GM19372 (cell line): ENCODE measurements around the gene TGM1.
"Not testable (repeated sequence)": the region's sequence is repeated elsewhere in the genome, so short reads cannot be mapped to it uniquely, and the experiment has no call there.

Source experiments
- ATAC-seq: cut with Tn5 transposase; IDR thresholded peaks from one replicate; pipeline ENCODE4 v1.9.1; 2021; ENCODE audit warnings: mild to moderate bottlenecking, low read depth, moderate library complexity; ENCODE audit not compliant: unreplicated experiment

TGM1 gene

DNA sequence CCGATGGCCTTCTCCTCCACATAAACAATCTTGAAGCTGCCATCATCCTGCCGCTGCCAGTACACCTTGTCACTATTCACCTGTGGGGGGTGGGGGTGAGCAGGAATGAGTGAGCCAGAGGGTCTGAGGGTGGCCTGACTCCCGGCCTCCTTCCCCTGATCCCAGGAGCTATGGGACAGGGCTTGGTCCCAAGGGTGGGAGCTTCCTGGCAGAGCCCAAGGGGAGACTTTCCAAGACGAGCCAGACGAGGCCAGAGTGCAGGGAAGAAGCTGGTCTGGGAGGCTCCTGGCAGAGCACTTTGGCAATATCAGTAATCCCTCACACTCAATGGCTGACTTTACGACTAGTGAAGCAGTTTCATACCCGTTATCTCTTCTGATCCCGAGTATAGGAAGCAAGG, 7.5 kb downstream of the TGM1 start:
- no peak for ATAC-seq

DNA sequence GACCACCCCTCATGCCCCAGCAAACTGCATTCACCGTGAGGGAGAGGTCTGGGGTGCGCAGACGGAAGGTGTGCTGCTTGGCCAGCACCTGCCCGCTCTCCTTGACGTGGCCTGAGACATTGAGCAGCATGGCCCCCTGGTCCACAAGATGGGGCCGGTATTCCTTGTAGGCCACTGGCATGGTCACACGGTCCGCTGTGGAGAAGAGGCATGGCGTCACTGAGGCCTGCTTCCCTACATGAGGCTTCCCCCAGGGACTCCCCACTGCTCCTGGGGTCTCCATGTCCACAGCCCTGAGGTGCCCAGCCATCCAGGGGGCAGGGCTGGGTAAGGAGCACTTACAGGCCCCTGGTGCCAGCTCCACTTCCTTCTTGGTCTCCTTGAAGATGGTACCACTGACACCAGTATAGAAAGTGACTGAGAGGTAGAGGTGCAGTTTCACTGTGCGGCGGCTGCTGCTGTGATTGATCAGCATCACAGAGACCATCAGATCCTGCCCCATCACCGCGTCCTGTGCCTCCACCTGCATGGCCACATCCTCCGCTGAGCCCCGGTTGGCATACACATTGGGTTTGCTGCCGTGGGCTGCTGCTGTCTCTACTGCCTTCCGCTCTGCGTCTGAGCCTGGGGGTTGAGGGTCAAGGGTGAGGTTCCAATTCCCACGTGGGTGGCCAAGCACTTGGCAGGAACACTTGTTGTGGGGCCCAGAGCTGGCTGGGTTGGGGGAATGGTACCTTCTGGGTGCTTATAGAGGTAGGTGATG, 8.2 kb downstream of the TGM1 start:
- ATAC-seq = no peak

DNA sequence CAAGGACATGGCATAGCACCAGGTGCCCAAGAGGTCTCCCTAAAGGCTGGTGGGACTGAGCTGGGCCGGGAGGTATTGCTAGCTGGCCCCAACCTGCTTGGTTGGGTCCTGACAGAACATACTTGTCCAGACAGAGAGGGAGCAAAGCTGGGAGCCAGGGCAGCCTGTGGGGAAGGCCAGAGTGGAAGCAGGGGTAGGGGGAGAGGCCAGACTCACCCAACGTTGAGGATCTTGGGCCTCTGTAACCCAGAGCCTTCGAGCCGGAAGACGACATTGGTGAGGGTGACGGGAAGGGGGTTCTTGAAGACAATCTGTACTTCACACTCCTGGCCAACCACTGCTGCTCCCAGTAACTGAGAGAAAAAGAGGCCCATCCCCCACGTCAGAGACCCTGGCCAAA, 9.0 kb downstream of the TGM1 start:
- no peak for ATAC-seq

DNA sequence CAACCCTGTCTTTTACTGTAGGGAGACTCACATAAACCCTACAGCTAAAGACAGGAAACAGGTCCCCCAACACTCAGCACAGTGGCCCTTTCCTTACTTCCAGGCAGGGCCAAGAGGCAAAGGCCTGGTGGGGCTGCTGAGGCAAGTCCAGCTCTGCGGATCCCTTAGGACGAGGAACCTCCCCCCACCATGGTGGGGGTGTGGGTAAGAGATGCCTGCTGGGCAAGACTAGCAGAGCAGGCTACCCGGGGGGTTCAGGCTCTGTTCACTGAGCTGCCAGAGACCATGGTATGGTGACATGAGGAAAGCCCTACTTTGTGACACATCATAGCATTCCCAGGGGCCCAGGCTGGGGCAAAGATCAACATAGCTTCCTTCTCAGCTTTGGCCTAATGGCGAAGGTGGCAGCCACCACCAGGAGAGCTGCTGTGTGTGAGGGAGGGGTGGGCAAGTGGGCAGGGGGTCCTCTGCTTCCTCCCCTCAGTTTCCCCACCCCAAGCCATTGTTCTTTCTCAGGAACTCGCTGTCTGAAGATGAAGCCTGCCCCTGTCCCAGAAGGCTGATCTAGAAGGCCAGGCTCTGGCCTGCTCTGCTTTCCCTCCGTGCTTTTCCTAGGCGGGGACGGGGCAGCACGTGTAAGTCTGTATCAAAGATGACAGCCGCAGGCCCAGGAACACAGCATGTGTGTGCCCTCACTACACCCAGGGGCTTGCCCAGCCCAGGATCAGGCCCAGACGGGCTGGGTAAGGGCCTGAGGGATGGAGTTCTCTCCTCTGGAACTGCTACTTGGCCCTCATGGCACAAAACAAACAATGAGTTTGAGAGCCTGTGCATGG, 10.5 kb downstream of the TGM1 start:
- ATAC-seq = no peak

DNA sequence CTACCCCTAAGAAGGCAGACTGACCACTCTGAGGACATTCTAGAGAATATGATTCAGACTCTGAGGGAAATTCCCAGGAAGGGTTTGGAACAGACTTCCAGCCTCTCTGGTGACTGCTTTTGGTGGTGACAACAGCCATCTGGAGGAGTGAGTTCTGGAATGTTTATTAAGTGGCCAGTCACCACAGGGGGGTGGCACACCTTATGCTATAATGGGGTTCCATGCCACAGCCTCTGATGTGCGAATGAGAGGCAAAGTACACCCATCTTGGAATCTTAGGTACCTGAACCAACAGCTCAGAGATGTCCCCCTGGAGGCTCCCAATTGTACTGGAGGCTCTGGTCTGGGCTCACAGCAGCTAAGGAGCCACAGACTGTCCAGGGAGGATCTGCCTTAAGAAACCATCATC, 11.1 kb downstream of the TGM1 start:
- ATAC-seq = no peak

DNA sequence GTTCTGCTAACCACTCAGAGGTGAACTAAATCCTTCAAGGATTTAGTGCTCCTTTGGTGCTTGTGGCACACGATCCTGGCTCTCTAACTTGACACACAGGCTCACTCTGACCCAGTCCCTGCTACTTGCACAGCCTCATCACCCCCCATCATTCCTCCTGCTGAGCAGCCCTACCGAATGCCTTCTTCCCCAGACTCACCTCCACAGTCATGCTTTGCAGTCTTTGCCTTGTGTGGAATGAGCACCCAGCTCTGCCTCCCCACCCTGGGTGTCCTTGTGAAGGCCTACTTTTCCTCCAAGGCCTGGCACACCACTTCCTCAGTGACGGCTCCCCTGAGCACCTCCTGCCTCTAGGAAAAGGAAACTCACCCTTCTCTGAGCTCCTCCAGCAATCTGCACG, 12.6 kb downstream of the TGM1 start:
- ATAC-seq = no peak

DNA sequence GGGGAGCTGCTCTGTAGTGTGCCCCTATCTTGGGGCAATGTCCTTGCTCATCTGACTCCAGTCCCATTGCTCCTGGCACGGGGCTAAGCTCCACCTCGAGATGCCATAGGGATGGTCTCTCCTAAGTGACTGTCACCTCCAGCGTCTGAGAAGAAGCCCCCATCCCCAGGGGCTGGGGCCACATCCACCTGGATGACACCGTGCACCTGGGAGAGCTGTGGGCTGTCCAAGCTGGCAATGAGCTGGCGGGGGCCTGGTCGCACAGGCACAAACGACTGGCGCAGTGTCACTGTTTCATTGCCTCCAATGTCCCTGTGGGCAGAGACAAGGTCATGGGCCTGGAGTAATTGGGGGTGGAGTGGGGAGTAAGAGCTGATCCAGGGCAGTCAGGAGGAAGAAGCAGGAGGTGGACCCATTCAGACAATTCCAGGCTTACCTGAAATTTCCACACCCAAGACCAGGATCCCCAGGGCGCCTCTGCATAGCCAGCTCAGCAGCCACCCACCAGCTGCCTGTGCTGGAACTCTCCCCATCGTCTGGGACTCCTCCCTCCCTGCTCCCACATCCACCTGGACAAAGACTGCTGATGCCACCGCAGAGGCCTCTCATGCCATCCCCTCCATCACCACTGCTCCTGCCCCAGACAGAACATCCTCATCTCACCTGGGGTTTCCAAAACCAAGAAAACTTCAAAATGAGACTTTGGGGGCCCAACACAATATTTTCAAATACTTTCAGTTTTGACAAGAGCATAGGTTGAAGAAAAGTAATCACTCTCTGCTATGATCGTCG, 13.6 kb downstream of the TGM1 start:
- ATAC-seq = no peak

DNA sequence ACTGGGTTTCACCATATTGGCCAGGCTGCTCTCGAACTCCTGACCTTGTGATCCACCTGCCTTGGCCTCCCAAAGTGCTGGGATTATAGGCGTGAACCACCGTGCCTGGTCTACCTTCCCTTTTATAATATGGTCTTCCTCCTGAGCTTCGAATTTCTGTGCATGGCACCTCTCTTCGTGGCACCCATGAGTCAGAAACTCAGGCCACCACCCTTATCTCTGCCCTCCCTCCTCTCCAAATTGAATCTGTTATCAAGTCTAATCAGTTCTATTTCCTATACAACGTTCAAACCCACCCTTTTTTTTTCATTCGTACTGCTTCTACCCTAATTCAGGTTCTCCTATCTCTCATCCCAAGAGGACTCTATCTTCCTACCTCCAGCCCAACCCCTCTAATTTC, 15.6 kb downstream of the TGM1 start:
- ATAC-seq = no peak

DNA sequence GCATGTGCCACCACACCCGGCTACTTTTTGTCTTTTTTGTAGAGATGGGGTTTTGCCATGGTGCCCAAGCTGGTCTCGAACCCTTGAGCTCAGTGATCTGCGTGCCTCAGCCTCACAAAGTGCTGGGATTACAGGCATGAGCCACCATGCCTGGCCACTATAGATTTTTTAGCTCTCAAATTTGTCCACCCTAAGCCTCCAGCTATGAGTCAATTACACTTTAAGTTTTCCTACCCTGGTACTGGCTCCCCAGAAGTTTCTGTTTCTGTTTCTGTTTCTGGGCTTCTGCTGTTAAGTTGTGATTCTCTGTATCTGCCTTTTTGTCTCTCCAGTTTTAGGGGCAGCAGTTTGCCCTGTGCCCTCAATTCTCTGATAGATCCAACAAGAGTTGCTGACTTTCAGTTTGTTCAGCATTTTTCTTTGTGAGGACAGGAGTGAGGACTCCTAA, 16.2 kb downstream of the TGM1 start:
- ATAC-seq = no peak

DNA sequence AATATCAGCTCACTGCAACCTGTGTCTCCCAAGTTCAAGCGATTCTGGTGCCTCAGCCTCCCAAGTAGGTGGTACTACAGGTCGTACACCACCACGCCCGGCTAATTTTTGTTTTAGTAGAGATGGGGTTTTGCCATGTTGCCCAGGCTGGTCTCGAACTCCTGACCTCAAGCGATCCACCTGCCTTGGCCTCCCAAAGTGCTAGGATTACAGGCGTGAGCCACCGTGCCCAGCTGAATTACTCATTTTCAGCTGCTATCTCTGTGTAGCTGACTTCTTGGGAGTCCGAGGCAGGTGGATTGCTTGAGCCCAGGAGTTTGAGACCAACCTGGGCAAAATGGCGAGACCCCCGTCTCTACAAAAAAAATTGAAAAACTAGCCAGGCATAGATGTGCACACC, 17.6 kb downstream of the TGM1 start:
- not testable (repeated sequence) for ATAC-seq

DNA sequence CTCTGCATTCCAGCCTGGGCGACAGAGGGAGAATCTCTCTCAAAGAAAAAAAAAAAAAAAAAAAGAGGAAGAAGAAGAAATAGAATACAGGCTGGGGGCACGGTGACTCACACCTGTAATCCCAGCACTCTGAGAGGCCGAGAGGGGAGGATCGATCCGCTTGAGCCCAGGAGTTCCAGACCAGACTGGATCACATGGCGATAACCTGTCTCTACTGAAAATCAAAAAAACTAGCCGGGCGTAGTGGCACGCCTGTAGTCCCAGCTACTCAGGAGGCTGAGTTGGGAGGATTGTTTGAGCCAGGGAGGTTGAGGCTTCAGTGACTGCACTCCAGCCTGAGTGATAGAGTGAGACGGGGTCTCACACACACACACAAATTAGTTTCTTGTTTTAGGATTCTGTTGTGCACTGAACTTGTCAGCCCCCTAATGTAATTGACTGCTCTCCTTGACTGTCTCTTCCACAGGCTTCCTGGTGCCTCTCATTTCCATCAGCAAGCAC, 19.6 kb downstream of the TGM1 start:
- ATAC-seq = no peak

DNA sequence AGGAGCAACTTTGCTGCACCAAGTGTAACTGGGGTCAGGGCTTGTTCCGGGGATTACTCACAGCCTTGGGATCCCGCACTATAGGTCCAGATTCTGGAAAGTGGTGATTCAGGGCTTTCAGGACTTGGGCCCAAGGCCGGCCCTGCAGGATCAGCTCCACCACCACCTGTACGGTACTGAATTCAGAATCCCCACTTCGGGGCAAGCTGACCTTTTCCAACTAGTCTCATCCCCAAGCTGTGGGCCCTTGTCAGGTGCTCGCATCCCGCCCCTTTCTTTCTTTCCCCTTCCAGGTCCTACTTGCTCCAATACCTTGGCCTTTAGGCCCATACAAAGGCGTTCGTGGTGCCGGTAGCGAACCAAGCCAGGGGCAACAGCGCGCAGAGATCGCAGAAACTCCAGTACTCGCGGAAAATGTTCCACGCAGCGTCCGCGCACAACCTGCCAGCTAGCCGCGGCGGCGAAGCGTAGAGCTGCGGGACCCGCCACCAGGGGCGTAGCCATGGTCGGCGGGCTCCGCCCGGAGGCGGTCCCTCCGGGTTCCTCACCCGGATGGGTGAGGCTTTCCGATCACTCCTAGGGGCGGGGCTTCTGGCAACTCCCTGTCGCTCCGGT, 21.0 kb downstream of the TGM1 start:
- peak; percentile 78 for ATAC-seq

DNA sequence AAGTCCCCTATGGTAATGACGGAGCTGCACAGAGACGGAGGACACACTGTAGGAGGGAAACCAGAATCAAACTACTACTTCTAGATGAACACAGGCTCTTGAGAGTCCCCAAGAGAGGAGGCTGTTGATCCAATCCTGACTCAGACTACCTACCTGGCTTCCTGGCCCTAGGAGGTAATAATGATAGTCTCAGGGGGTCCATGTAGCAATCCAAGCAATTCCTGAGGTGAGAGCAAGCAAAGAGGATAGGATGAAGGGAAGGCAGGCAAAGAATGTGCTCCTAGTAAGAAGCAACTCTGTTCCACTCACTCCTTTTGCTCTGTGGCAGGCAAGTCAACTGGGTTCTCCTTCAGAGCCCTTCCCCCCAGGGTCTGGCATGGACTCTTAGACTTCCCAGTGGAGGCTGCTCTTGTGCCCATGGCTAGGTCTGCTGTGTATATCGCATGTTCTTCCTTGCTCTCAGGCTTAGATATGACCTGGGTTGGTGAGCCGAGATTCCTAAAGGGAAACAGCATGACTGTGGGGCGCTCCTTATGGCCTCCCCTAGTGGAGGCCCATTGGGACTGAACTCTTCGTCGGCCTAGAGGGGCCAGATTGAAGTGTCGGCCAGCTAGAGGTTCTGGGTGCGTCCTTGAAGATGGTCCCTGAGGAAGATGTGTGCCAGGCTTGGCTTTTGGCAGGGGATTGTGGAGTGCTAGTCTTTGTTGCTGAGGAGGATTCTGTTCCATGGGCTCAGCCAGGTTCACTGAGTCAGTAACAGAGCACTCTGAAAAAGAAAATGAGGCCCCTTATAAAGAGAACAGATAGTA, 22.7 kb downstream of the TGM1 start:
- no peak for ATAC-seq

DNA sequence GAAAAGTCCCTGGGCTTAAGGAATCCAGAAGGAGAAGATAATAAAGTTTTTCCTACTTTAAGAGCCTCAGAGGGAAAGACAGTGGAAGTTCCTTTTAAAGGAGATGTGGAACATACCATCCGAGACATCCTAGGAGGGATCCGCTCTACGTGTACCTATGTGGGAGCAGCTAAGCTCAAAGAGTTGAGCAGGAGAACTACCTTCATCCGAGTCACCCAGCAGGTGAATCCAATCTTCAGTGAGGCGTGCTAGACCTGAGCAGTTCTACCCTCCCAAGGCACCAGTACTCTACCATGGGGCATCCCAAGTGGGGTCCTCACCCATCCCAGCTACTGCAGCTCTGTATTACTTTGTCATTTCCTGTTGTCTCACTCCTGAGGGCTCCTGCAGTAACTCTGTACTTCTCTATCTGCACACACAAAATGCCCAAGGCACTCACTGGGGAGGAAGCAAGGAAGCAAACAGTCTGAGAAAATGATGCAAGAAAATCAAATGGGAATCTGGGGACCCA, 24.4 kb downstream of the TGM1 start:
- ATAC-seq = no peak

DNA sequence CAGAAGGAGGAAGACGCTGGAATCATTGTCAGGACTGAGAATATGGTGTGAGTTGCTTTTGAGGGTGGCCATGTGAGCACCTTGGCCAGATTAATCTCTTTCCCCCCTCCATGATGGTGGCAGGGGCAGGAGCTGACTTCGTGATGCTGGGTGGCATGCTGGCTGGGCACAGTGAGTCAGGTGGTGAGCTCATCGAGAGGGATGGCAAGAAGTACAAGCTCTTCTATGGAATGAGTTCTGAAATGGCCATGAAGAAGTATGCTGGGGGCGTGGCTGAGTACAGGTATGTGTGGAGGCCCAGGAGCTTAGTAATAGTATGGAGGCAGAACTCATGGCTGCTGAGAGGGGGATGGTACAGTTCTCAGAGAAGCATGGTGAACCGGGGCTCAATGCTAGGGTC, 24.9 kb downstream of the TGM1 start:
- no peak for ATAC-seq

DNA sequence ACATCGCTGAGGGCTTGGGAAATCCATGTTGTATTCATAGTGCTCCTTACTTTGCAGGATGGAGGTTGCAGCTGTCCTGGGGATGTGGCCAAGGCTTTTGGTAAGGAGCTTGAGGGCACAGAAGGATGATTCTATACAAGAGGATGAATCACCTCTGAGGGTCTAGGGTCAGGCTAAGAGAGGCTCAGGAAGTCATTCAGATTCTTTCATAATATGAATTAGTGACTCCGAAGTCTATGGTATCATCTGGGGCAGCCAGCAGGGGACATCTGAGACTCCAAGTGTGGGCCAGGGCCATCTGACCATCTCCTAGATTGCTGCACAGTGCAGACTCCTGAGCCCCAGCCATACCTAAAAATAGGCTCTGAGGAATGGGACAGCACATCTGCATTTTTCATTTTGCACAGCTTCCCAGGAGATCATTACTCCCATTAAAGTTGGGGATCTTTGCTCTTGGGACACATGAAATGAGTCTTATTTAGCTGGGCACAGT, 25.5 kb downstream of the TGM1 start:
- ATAC-seq = no peak

DNA sequence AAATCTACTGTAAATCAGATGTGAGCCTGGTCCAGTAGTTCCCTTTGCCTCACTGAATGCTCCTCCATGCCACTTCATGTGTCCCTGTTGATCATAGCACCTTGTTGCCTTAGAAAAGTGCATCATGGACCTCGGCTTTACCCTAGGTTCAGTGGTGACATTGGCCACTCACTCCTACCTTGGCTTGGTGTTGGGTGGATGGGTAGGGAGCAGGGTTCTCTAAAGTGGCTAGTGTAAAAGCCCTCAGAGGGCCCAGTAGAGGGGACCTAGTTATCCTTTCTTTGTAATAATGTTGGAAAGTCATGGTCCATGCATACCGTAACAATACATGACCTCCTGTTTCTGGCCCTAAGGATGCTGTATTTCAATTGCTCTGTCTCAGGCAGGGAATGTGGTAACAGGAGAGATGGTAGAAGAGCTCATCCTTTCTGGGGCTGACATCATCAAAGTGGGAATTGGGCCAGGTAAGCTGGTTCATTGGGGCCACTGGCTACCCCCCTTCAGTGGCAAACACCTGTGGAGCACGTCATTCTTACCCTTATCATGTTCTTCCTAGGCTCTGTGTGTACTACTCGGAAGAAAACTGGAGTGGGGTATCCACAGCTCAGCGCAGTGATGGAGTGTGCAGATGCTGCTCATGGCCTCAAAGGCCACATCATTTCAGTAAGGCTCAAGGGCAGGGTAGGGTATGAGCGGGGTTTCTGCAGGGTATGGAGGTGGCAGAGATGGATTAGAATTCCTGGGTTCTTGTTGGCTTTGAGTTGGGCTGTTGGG, 26.1 kb downstream of the TGM1 start:
- no peak for ATAC-seq
